ENCODE measurements around the gene MRPS25.
"Not testable (repeated sequence)": the region's sequence is repeated elsewhere in the genome, so short reads cannot be mapped to it uniquely, and the experiment has no call there.

Gene MRPS25

DNA sequence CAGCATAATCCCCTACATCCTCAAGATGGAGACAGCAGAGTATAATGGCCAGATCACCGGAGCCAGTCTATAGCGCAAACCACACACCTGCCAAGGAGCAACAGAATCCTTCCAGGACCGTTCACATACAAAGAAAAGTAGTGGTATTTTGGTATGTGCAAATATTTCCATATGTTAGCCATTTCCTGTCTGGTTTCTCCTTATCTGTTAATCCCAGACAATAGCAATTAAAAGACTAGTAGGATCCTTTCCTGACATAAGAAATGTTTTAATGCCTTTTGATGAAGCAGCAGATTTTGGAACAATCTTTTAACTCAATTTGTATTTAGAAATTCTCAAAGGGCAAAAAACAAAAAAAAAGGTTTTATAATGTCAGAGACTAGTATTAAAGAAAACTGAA is 22.2 kb downstream of the MRPS25 start:
- DNase-seq: no peak

DNA sequence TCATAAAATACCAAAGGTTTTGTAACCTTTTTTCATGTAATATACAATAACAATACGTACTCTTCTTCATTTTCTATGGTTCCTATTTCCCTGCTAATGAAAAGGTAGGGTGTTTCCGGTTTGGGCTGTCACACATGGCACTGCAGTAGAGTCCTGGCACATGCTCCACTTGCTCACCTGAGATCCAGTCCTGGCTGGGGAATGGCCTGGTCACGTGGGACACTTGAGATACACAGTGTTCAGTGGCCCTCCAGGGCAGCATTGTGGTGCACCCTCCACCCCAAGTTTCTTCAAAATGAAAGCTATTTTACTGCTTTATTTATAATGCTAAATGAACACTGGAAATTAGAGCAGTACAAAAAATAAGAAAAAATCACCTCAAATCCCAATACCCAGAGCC is 23.2 kb downstream of the MRPS25 start:
- no peak for DNase-seq

DNA sequence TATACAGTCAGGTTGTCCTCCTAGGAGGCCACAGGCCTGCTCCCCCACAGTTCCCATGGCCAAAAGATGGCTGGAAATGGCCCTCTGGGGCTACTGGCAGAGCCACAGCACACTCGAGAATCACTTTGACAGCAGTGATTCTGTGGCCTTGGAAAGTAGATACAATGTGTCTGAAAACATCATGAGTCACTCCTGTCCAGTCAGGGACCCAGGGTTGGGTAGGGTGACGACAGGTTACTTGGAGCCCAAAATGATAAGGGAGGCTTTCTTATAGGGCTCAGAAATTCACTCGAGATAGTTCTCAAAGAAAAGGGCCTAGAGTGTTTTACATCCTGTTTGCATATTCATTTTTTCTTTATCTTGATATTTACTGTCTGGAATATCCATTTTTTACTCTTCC is 24.3 kb downstream of the MRPS25 start:
- no peak for DNase-seq

DNA sequence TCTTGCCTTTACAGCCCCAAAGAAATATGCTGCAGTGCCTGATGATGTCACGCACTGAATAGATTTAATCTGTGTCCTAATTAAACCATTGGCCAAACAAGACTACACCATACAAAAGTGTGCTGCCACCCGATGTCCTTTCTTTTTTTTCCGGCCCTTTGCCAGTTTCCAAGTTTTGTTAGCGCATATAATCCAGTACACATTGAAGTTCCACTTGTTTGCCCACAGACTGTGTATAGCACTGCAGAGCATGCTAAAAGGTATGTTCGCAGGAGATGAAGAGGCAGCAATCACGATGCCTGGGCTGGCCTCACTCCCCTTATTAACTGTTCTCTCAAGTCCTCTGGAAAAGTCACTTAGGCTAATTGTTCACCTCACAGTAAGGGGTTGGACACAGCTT is 26.8 kb downstream of the MRPS25 start:
- DNase-seq: no peak

DNA sequence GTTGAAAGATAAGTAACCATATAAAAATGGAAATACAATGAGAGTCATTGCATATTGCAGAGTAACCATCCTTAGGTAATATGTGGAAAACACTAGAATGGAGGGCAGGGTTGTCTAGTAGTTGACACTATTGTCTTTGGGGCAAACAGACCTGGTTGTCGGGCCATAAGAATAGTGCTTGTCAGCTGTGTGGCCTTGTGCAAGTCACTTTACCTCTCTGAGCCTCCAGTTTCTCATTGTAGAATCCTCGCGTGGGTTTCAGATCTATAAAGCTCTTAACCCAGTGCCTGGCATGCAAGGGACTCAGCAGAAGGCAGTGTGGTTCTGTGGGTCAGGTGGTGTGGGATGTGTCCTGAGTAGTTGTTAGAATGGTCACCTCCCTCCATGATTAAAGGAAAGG is 32.0 kb downstream of the MRPS25 start:
- no peak for DNase-seq

DNA sequence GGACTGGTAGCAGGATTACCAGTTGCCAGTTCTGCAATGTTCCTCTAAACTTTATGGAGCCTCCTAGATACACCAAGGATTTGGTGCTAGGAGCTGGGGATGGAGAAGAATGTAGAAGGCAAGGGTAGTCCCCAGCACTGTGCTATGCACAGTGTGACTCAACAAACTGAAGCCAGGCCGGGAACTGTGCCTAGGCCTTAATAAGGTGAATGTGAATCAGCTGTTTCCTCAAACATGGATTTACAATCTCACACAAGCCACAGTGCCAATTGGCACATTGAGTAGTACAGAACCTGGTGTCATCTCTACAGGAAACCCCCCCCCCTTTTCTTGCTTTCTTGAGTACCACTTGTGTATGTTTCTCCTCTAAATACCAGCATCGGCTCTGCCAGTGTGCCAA is 32.5 kb downstream of the MRPS25 start:
- no peak for DNase-seq

DNA sequence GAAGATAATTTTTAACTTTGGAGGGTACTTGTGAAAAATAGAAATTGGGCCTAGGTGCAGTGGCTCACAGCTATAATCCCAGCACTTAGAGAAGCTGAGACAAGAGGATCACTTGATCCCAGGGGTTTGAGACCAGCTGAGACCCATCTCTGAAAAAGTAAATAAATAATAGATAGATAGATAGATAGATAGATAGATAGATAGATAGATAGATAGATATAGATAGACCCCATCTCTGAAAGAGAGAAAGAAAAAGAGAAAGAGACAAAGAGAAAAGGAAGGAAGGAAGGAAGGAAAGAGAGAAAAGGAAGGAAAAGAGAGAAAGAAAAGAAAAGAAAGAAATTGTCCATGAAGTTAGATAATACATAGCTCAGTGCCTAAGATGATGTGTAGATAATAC is 35.5 kb downstream of the MRPS25 start:
- no peak for DNase-seq

DNA sequence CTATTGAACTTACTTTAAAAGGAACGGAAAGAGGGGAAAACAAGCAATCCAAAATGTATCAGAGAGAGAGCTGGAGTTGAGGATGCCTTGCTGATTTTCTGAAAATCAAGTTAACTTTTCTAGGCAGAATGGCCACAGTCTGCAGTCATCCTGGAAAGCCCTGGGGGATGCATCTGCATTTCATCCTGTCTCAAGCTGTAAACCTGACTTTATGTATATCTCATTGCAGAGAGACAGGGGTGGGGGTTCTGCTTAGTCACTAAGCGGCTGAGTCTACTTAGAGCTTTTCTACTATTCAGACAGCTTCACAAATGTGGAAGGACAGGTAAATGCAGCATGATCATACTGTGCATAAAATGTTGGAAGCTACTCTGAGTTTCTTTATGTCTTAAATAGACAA is 41.4 kb downstream of the MRPS25 start:
- DNase-seq: no peak

DNA sequence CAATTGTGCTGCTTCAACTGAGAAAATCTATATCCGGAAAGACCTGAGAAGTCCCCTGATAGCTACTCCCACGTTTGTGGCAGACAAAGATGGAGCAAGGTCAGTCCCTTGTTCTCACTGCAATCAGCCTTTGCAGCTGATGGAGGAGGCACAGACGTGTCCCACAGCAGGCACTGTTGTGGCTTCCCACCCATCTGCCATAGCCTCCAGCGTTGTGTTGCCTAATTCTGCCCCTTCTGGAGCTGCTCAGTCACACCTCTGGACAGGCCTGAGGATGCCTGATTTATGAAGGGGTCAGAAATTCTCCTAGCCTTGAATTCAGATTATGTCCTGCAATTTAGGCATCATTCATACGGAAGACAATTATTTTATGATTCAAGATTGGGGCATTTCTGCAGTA is 41.9 kb downstream of the MRPS25 start:
- no peak for DNase-seq

DNA sequence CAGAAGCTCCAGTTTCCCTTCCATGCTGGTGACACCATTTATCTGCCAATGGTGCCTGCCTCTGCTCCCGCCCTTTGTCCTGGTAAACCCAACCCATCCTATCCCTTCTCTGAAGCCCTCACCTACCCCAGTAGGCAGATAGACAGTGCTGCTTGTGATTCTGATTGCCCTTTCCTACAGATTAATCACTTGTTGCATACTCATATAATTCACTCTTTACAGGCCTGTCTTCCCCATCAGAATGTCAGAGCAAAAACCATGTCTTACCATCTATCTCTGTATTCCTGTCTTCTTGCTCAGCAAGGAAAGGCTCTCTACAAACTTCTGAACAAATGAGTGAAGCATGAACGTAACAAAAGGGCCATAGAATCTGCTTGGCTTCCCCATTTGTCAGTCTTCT is 47.9 kb downstream of the MRPS25 start:
- no peak for DNase-seq

DNA sequence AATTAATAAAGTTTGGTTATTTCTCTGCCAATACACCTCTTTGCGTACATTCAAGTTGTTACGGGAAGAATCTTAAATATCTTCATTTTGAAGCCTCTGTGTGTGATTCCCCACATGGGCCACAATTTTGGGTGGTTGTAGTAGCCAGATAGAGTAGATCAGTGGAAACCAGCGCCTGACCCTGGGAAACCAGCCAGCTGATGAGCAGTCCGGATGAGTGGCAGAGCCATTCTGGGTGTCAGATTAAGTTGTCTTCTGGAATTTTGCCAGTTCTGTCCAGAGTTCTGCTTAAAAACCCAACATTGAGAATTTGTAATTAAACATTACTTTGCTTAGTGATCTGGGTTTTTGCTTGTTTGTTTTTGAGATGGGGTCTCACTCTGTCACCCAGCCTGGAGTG is 49.7 kb downstream of the MRPS25 start:
- no peak for DNase-seq

DNA sequence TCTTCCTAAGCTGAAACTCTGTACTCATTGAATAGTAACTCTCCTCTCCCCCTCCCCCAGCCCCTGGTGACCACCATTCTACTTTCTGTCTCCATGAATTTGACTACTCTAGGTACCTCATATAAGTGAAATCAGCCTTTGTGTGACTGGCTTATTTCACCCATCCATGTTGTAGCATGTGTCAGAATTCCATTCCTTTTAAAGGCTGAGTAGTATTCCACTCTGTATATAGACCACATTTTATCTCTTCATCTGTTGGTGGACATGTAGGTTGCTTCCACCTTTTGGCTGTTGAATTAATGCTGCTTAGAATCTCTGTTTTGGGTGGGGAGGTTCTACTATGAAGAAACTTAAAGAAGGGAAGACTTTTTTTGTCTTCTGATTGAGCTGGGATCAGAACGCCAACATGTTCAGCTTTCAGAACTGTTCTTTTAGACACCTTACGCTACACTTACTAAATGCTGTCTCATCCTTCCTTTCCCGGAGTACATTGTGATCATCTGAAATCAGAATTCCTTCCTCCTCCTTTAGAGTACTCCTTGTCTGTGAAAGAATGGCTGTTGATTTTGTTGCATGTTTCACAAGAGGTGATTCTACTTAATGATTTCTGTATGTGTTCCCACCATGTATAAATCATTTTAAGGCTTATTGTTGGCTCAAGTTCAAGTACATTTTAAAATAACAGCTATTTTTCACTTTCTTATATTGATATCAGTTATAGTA is 50.3 kb downstream of the MRPS25 start:
- DNase-seq: no peak

DNA sequence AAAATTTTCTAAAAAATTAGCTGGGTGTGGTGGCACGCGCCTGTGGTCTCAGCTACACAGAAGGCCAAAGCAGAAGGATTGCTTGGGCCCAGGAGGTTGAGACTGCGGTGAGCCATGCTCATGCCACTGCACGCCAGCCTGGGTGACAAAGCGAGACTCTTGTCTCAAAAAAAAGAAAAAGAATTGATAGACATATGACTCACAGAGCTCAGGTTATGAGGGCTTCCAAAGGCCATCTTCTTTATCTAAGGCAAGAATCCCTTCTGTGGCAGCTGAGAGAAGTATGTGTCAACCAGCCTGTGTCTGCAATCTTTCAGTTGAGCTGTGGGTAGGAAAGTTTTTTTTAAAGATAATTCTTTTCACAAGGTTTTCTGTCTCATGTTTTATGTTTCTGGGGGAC is 53.9 kb downstream of the MRPS25 start:
- no peak for DNase-seq

DNA sequence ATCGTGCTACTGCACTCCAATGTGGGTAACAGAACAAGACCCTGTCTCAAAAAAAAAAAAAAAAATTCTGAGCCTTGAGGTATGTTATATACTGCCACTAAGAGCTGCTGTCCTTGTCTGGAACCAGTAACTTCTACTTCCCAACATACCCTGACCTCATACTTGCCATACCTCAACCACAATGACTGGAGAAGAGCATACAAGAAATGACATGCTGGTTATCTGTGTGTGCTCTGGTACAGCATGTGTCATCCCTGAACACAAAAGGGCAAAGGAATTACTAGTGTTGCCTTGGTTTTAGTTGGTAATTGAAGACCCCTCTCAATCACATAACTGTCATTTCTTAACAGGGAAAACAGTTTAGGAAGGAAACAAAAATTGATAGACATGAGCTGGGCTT is 54.5 kb downstream of the MRPS25 start:
- DNase-seq: no peak

DNA sequence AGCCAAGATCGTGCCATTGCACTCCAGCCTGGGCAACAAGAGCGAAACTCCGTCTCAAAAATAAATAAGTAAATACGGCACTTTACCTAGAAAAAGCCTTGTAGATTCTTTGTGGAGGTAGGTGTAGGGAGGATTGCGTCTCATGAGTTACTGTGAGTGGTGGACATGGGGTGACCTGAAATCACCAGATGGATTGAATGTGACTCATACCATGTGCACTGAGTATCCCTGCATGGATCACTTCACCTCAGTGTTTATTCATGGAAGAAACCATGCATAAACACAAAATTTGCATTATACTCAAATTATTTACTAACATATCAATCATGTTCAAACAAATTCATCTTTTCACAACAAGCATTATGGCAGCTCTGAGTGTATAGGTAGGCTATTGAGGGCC is 55.9 kb downstream of the MRPS25 start:
- DNase-seq: no peak

DNA sequence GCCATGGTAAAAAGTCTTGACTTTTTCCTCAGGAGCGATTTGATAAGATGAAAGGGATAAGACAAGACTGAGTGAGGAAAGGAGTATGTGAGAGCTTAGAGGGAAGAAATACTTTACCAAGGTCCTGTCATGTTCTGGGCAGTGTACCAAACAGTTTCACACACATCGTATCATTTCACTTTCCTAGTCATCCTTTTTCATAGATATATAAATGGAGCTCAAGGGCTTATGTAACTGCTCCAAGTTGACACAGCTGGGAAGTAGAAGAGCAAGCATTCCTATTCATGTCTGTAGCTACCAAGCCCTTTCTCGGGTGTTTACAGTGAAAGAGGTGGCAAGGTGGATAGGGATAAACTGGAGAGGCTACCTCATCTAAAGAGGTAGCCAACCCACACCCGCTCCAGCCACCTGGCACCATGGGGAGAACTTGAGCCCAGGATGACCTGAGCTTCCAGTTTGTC is 57.4 kb downstream of the MRPS25 start:
- DNase-seq: no peak

DNA sequence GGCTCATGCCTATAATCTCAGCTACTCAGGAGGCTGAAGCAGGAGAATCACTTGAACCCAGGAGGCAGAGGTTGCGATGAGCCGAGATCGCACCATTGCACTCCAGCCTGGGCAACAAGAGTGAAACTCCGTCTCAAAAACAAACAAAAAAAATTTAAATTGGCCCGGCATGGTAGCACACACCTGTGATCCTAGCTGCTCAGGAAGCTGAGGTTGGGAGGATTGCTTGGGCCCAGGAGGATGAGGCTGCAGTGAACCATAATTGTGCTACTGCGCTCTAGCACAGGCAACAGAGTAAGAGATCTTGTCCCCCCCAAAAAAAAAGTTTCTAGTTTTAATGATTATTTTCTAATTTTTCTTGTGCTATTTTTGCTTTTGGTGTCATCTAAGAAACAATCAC is 65.9 kb downstream of the MRPS25 start:
- DNase-seq: not testable (repeated sequence)
